BE2C (cell line): ENCODE results near the gene MRPL55.

Experiments
- DNase-seq: peaks from one replicate; pipeline ENCODE4 v3.0.0-alpha.2; 2020
- H3K27me3 ChIP-seq: fragments of 250-450 bp; sonication (Bioruptor Pico); 2 replicates; pipeline ENCODE4 v1.5.1; 2020; ENCODE audit warnings: mild to moderate bottlenecking
- H3K36me3 ChIP-seq: fragments of 250-450 bp; sonication (Bioruptor Pico); 2 replicates; pipeline ENCODE4 v1.5.1; 2020; ENCODE audit warnings: mild to moderate bottlenecking
- H3K4me1 ChIP-seq: fragments of 250-450 bp; sonication (Bioruptor Pico); 2 replicates; pipeline ENCODE4 v1.5.1; 2020
- H3K4me3 ChIP-seq: 2 replicates; pipeline ENCODE4 v1.5.1; 2011; ENCODE audit warnings: low read depth, low read length
- H3K9me3 ChIP-seq: fragments of 250-450 bp; sonication (Bioruptor Pico); 2 replicates; pipeline ENCODE4 v1.5.1; 2020
- TF ChIP-seq, protein P1 (sequence below): IDR thresholded peaks from 2 replicates; pipeline ENCODE4 v1.5.1; 2012; ENCODE audit warnings: mild to moderate bottlenecking, low read depth, low read length

MRPL55 gene

DNA sequence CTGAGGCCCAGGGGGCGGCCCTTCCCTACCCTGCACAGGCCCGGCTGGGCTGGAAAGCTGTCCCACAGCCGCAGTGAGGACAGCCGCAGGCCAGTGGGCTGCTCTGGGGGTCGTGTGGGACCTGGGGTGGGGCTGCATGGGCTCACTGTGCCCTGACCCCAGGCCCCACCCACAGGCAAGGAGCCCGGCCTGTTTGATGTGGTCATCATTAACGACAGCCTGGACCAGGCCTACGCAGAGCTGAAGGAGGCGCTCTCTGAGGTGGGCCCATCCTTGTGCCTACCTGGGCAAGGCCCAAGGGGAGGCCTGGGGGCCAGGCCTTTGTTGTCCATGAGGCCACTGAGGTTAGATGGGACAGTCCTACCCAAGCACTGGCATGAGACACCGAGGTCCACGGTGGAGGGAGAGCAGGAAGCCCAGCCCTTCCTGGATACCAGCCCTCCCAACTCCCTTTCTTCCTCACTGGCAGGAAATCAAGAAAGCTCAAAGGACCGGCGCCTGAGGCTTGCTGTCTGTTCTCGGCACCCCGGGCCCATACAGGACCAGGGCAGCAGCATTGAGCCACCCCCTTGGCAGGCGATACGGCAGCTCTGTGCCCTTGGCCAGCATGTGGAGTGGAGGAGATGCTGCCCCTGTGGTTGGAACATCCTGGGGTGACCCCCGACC, 39.2 kb upstream of the MRPL55 start:
- H3K36me3 ChIP-seq = peaks cover 3% of the 10 kb centered on the region
- H3K4me3 ChIP-seq = no peak overlapping the region
- TF ChIP-seq, protein P1, sequence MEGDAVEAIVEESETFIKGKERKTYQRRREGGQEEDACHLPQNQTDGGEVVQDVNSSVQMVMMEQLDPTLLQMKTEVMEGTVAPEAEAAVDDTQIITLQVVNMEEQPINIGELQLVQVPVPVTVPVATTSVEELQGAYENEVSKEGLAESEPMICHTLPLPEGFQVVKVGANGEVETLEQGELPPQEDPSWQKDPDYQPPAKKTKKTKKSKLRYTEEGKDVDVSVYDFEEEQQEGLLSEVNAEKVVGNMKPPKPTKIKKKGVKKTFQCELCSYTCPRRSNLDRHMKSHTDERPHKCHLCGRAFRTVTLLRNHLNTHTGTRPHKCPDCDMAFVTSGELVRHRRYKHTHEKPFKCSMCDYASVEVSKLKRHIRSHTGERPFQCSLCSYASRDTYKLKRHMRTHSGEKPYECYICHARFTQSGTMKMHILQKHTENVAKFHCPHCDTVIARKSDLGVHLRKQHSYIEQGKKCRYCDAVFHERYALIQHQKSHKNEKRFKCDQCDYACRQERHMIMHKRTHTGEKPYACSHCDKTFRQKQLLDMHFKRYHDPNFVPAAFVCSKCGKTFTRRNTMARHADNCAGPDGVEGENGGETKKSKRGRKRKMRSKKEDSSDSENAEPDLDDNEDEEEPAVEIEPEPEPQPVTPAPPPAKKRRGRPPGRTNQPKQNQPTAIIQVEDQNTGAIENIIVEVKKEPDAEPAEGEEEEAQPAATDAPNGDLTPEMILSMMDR = no peak
- peaks cover 21% of the 10 kb centered on the region for H3K4me1 ChIP-seq
- H3K9me3 ChIP-seq = no peaks in the 10 kb centered on the region
- DNase-seq = peak; percentile 8
- no peaks in the 10 kb centered on the region for H3K27me3 ChIP-seq

DNA sequence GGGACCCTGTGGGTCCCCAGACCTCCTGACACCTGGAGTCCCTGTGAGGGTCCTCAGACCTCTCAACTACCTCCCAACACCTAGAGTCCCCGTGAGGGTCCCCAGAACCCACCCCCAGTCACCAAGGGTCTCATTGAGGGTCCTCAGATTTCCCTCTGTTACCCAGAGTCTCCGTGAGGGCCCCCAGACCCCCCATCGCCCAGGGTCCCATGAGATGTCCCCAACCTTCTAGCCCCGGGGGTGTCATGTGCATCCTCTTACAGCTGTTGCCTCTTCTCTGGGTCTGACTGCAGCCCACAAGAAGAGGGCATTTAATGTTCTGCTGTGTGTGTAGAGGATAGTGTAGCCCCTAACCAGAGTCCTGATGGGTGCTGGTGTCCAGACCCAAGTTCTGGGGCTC, 38.7 kb upstream of the MRPL55 start:
- Histone ChIP-seq H3K9me3 (no peaks in the 10 kb centered on the region), H3K4me3 (no peak overlapping the region), H3K4me1 (peaks cover 21% of the 10 kb centered on the region), H3K27me3 (no peaks in the 10 kb centered on the region), H3K36me3 (peaks cover 3% of the 10 kb centered on the region)
- TF ChIP-seq, protein P1 = no peak
- DNase-seq = no peak

DNA sequence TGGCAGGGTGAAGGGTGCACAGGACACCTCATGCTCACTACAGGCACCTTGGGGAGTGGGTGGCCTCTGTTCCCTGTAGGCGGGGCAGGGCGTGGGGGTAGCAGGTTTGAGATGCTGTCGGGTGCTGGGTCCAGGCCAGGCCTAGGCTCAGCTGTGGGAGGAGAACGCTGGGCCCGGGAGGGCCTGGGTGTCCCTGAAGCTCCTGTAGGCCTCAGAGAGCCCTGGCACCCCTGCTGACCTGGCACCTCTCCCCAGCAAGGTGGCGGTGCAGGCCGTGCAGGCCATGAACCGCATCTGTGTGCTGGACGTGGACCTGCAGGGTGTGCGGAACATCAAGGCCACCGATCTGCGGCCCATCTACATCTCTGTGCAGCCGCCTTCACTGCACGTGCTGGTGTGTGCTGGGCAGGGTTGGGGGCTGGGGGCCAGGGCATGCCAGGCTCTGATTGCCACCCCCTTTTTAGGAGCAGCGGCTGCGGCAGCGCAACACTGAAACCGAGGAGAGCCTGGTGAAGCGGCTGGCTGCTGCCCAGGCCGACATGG, 38.1 kb upstream of the MRPL55 start:
- TF ChIP-seq, protein P1 = no peak
- peaks cover 3% of the 10 kb centered on the region for H3K36me3 ChIP-seq
- H3K9me3 ChIP-seq = no peaks in the 10 kb centered on the region
- H3K4me3 ChIP-seq = no peak overlapping the region
- DNase-seq = peak; percentile 7
- no peaks in the 10 kb centered on the region for H3K27me3 ChIP-seq
- H3K4me1 ChIP-seq = peaks cover 22% of the 10 kb centered on the region

GRCh38 chr1:228146417-228147150, 37.5 kb upstream of the MRPL55 start:
- TF ChIP-seq, protein P1 = no peak
- Histone ChIP-seq H3K36me3 (peaks cover 6% of the 10 kb centered on the region), H3K4me1 (peaks cover 27% of the 10 kb centered on the region), H3K27me3 (no peaks in the 10 kb centered on the region), H3K4me3 (no peak overlapping the region), H3K9me3 (no peaks in the 10 kb centered on the region)
- DNase-seq = peak; percentile 4

GRCh38 chr1:228145463-228146416, 36.6 kb upstream of the MRPL55 start:
- TF ChIP-seq, protein P1 = no peak
- peaks cover 24% of the 10 kb centered on the region for H3K4me1 ChIP-seq
- no peak overlapping the region for H3K4me3 ChIP-seq
- DNase-seq = peak; percentile 5
- no peaks in the 10 kb centered on the region for H3K27me3 ChIP-seq
- H3K9me3 ChIP-seq = no peaks in the 10 kb centered on the region
- peaks cover 6% of the 10 kb centered on the region for H3K36me3 ChIP-seq
